Thyroid gland (tissue), 4 donors: ENCODE results near the gene ARIH2.
"Not testable (repeated sequence)": the region's sequence is repeated elsewhere in the genome, so short reads cannot be mapped to it uniquely, and the experiment has no call there.

Source experiments
- POLR2A ChIP-seq, 2 donors: fragments of 450-650 bp; IDR thresholded peaks; one replicate each; pipeline ENCODE4 v1.6.1; 2017; ENCODE audit warnings: antibody characterized with exemption in 2 of 2, mild to moderate bottlenecking in 2 of 2, moderate library complexity in 1 of 2
- TF ChIP-seq, protein P1 (sequence below), 6 experiments: fragments of 200-600 bp in 3 of 6; fragments of 450-650 bp in 3 of 6; sonication (generic) in 3 of 6; IDR thresholded peaks; one replicate each; pipeline ENCODE4 v1.5.1; 2016 to 2019; ENCODE audit warnings: antibody characterized with exemption in 6 of 6, mild to moderate bottlenecking in 2 of 6, inconsistent platforms in 1 of 6, moderate library complexity in 1 of 6

DNA sequence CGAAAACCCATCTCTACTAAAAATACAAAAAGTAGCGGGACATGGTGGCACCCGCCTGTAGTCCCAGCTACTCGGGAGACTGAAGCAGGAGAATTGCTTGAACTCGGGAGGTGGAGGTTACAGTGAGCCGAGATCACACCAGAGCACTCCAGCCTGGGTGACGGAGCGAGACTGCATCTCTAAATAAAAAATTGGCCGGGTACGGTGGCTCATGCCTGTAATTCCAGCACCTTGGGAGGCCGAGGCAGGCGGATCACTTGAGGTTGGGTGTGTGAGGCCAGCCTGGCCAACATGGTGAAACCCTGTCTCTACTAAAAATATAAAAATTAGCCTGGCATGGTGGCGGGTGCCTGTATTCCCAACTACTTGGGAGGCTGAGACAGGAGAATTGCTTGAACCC lies 11.6 kb upstream of the ARIH2 start:
- TF ChIP-seq, protein P1, sequence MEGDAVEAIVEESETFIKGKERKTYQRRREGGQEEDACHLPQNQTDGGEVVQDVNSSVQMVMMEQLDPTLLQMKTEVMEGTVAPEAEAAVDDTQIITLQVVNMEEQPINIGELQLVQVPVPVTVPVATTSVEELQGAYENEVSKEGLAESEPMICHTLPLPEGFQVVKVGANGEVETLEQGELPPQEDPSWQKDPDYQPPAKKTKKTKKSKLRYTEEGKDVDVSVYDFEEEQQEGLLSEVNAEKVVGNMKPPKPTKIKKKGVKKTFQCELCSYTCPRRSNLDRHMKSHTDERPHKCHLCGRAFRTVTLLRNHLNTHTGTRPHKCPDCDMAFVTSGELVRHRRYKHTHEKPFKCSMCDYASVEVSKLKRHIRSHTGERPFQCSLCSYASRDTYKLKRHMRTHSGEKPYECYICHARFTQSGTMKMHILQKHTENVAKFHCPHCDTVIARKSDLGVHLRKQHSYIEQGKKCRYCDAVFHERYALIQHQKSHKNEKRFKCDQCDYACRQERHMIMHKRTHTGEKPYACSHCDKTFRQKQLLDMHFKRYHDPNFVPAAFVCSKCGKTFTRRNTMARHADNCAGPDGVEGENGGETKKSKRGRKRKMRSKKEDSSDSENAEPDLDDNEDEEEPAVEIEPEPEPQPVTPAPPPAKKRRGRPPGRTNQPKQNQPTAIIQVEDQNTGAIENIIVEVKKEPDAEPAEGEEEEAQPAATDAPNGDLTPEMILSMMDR (IDR thresholded peaks at IDR 0.05): not testable (repeated sequence)
- not testable (repeated sequence) for TF ChIP-seq POLR2A (IDR thresholded peaks at IDR 0.05)
